K562 (cell line): Measurements from ENCODE around the gene FAM78B. TPM values are rescaled to one million over a fixed set of nuclear protein-coding genes. Genes with fewer than 3 reads are reported as not detected.

Source experiments
- ATAC-seq: fragments of 200-7000 bp; cut with Tn5 transposase; 3 replicates; pipeline ENCODE4 v1.9.1; 2020; ENCODE audit warnings: moderate library complexity
- BruUV-seq: library from RNA; stranded (reverse); fragments of 400-500 nt; replicated peaks from 2 replicates; lab custom pipeline; 2021; lab: Mats Ljungman, UMichigan
- CTCF ChIA-PET: fragments of 300-600 bp; formaldehyde crosslinking; extraction: SDS; loops from one replicate; lab custom pipeline; 2021; ENCODE audit warnings: low intra/inter-chr PET ratio; lab: Yijun Ruan, JAX
- POLR2A ChIA-PET: fragments of 300-600, 350-650 bp; sonication (Branson Sonifier 250); formaldehyde crosslinking; extraction: SDS; loops from one replicate; lab custom pipeline; 2021; ENCODE audit warnings: antibody characterized with exemption, inconsistent platforms; lab: Yijun Ruan, JAX
- DNase-seq, 4 experiments: peaks; one replicate each; pipeline versions ENCODE4 v3.0.0 to v3.0.0-alpha.2; 2011 to 2018; ENCODE audit warnings: low spot score in 3 of 4, mixed read lengths in 3 of 4; ENCODE audit errors: extremely low read depth in 1 of 4
- FAIRE-seq: peaks from 2 replicates; lab custom pipeline; 2011; peaks lifted over from hg19 to GRCh38; lab: Jason Lieb, UNC
- H2AFZ ChIP-seq: 2 replicates; pipeline ENCODE4 v1.6.0; 2011; ENCODE audit warnings: low read depth, low read length, control low read depth, inconsistent platforms
- H3K27ac ChIP-seq: fragments of 200-600 bp; 3 replicates; pipeline ENCODE4 v1.8.0; 2011; ENCODE audit warnings: low read depth, mild to moderate bottlenecking, control low read depth, inconsistent platforms, low read length, moderate library complexity, mixed read lengths; ENCODE audit errors: extremely low read depth
- H3K27me3 ChIP-seq, 2 experiments: fragments of 300-600 bp in 1 of 2; 2 replicates in 1 of 2; 3 replicates in 1 of 2; pipeline versions ENCODE4 v1.6.0 to v1.8.0; 2011; ENCODE audit warnings: inconsistent platforms in 2 of 2, low read length in 2 of 2, mild to moderate bottlenecking in 1 of 2, mixed read lengths in 1 of 2, moderate library complexity in 1 of 2; ENCODE audit not compliant: control insufficient read depth in 2 of 2, insufficient read depth in 2 of 2
- H3K36me3 ChIP-seq: fragments of 300-600 bp; 3 replicates; pipeline ENCODE4 v1.8.0; 2011; ENCODE audit warnings: mild to moderate bottlenecking, low read length, inconsistent platforms; ENCODE audit not compliant: control insufficient read depth, insufficient read depth
- H3K4me1 ChIP-seq, 2 experiments: fragments of 200-600 bp in 1 of 2; replicated peaks in 1 of 2; 2 replicates in 1 of 2; 3 replicates in 1 of 2; pipeline versions ENCODE4 v1.5.1 to v1.8.0; 2011; ENCODE audit warnings: inconsistent platforms in 2 of 2, low read length in 2 of 2, mild to moderate bottlenecking in 1 of 2, mixed read lengths in 1 of 2, moderate library complexity in 1 of 2; ENCODE audit not compliant: control insufficient read depth in 2 of 2, insufficient read depth in 2 of 2
- H3K4me2 ChIP-seq: 2 replicates; pipeline ENCODE4 v1.6.1; 2011; ENCODE audit warnings: low read length, control low read depth, inconsistent platforms, mixed read lengths; ENCODE audit not compliant: insufficient read depth
- H3K4me3 ChIP-seq: fragments of 200-600 bp; sonication (generic), shearing (Covaris generic); 2 replicates; pipeline ENCODE4 v1.5.1; 2016; ENCODE audit warnings: control low read depth, inconsistent platforms
- H3K79me2 ChIP-seq: fragments of 200-600 bp; 3 replicates; pipeline ENCODE4 v1.8.0; 2011; ENCODE audit warnings: low read length, inconsistent platforms; ENCODE audit not compliant: control insufficient read depth, insufficient read depth
- H3K9ac ChIP-seq, 2 experiments: 2 replicates each; pipeline versions ENCODE4 v1.6.0 to v1.6.1; 2011; ENCODE audit warnings: low read depth in 2 of 2, low read length in 2 of 2, control low read depth in 1 of 2, inconsistent platforms in 1 of 2, mild to moderate bottlenecking in 1 of 2, mixed read lengths in 1 of 2; ENCODE audit not compliant: insufficient read depth in 1 of 2
- H3K9me1 ChIP-seq: one replicate; pipeline ENCODE4 v1.6.0; 2011; ENCODE audit warnings: inconsistent platforms, mild to moderate bottlenecking, low read length, moderate library complexity; ENCODE audit not compliant: control insufficient read depth, insufficient read depth
- H3K9me3 ChIP-seq: replicated peaks from 2 replicates; pipeline ENCODE4 v1.5.1; 2011; ENCODE audit warnings: low read depth, low read length, inconsistent platforms; ENCODE audit not compliant: control insufficient read depth, insufficient read depth
- H4K20me1 ChIP-seq: replicated peaks from 2 replicates; pipeline ENCODE4 v1.6.1; 2011; ENCODE audit warnings: low read length, inconsistent platforms, mixed read lengths; ENCODE audit not compliant: control insufficient read depth, insufficient read depth
- FOS ChIP-seq: IDR thresholded peaks from 3 replicates; pipeline ENCODE4 v1.6.1; 2011; ENCODE audit not compliant: insufficient read length; ENCODE audit errors: extremely low read depth
- GTF2E2 ChIP-seq: fragments of 200-800 bp; sonication (Bioruptor generic); IDR thresholded peaks from 2 replicates; pipeline ENCODE4 v1.6.1; 2016; ENCODE audit warnings: missing genetic modification characterization, missing compliant biosample characterization
- MYC ChIP-seq, 2 experiments: fragments of 250-450 bp in 1 of 2; sonication (Bioruptor Pico) in 1 of 2; IDR thresholded peaks; 2 replicates each; pipeline versions ENCODE4 v1.5.1 to v1.6.1; 2012 to 2021; ENCODE audit warnings: low read depth in 2 of 2, borderline replicate concordance in 1 of 2, improper control_type of control experiment in 1 of 2, low read length in 1 of 2, mild to moderate bottlenecking in 1 of 2, moderate library complexity in 1 of 2
- NUFIP1 ChIP-seq: fragments of 450-650 bp; IDR thresholded peaks from 2 replicates; pipeline ENCODE4 v1.6.1; 2018; ENCODE audit not compliant: partially characterized antibody
- RAD21 ChIP-seq, 2 experiments: fragments of 250-450 bp in 1 of 2; fragments of 450-650 bp in 1 of 2; sonication (Bioruptor Pico) in 1 of 2; formaldehyde crosslinking in 1 of 2; IDR thresholded peaks in 1 of 2; conservative IDR thresholded peaks in 1 of 2; 2 replicates each; pipeline versions ENCODE4 v1.4.0 to v1.8.0; 2020 to 2022; ENCODE audit warnings: mild to moderate bottlenecking in 2 of 2, moderate library complexity in 1 of 2
- SOX6 ChIP-seq: fragments of 450-650 bp; IDR thresholded peaks from 2 replicates; pipeline ENCODE4 v1.6.1; 2014; ENCODE audit warnings: mild to moderate bottlenecking
- TRIM24 ChIP-seq, 2 experiments: fragments of 450-650 bp; IDR thresholded peaks; 2 replicates each; pipeline ENCODE4 v1.6.1; 2016
- U2AF1 ChIP-seq: fragments of 200-400 bp; formaldehyde crosslinking; optimal IDR thresholded peaks from 2 replicates; pipeline ENCODE3; 2017; ENCODE audit warnings: mild to moderate bottlenecking, low read depth, low read length, moderate library complexity
- ZKSCAN3 ChIP-seq: fragments of 250-450 bp; sonication (Bioruptor Pico); IDR thresholded peaks from 2 replicates; pipeline ENCODE4 v1.4.0; 2020
- ZNF12 ChIP-seq: sonication (generic); formaldehyde crosslinking; IDR thresholded peaks from 2 replicates; pipeline ENCODE4 v1.4.0; 2020; ENCODE audit warnings: mild to moderate bottlenecking, missing genetic modification reagents
- ZNF24 ChIP-seq: fragments of 450-650 bp; IDR thresholded peaks from 2 replicates; pipeline ENCODE4 v1.6.1; 2016
- ZNF644 ChIP-seq: fragments of 200-800 bp; sonication (Bioruptor generic); IDR thresholded peaks from 2 replicates; pipeline ENCODE4 v1.6.1; 2016; ENCODE audit warnings: low read depth, missing genetic modification characterization, missing compliant biosample characterization
- WGBS: fragments of 100-300 bp; shearing (Covaris generic); methylation state at CpG from one replicate; pipeline ENCODE4 v1.1.6; 2016; ENCODE audit warnings: low coverage, mixed read lengths; ENCODE audit not compliant: insufficient coverage; ENCODE audit errors: missing lambda C conversion rate; 5-methylcytosine and 5-hydroxymethylcytosine counted together
- in situ Hi-C: fragments of 300-500 bp; cut with MboI; formaldehyde crosslinking; loops from 4 replicates; pipeline ENCODE4 v1.15.0; 2018; ENCODE audit warnings: inconsistent platforms, mixed read lengths
- intact Hi-C: fragments of 100-400 bp; cut with micrococcal nuclease; formaldehyde crosslinking; loops from 2 replicates; pipeline ENCODE4 v1.14.2; 2022
- polyA plus RNA-seq, 8 experiments: library from polyadenylated mRNA; depleted of rRNA in 4 of 8; stranded (reverse) in 5 of 8; unstranded in 3 of 8; fragments of >200 nt; fragmentation: Nextera tagmentation in 2 of 8; fragmentation: Illumina TruSeq in 1 of 8; extraction: Ambion mirVana in 2 of 8; extraction: Trizol in 1 of 8; gene quantifications; 2 replicates each; pipeline versions ENCODE4 v1.2.1 to v1.2.3, GENCODE V29; 2011 to 2014; ENCODE audit warnings: inconsistent platforms in 1 of 8, missing spikeins in 1 of 8
- total RNA-seq, 7 experiments: library from RNA; depleted of rRNA in 6 of 7; stranded (reverse); fragments of >200 nt in 6 of 7; fragmentation: Illumina TruSeq in 2 of 7; extraction: Trizol in 2 of 7; gene quantifications; 2 replicates each; pipeline versions ENCODE4 v1.2.1 to v1.2.3, GENCODE V29; 2011 to 2021; ENCODE audit warnings: low replicate concordance in 1 of 7
- TF ChIP-seq, protein P1 (sequence below): fragments of 250-450 bp; sonication (Bioruptor Pico); IDR thresholded peaks from 2 replicates; pipeline ENCODE4 v1.5.0; 2021; ENCODE audit warnings: mild to moderate bottlenecking, moderate library complexity

Gene FAM78B
- total and polyA plus RNA-seq, 9 of the 15 experiments (the other 6 are each of a cell fraction or from before 2014, with no cell fraction given) = 0.04 to 0.43 (median 0.29) TPM; not detected in 1

DNA sequence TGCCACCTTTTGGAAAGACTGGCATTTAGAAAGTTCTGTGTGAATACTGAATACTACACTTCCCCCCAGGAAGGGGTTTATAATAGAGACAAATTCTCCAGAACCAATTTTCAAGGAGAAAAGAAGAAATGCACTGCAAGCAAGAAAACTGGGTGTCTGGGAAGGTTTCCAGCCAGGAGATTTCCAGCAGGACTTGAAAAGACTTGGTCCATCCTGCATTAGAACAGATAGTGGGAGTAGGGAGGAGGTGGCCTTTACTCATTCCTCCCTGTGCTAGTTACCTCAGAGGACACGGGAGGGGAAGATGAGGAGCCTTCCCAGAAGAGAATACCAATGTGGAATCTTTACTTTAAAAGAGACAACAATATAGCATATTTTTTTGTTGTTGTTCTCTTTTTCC lies 52.4 kb downstream of the FAM78B start:
- Histone ChIP-seq H3K9me3 (no peaks in the 10 kb centered on the region), H4K20me1 (no peaks in the 10 kb centered on the region), H3K27me3 (peaks cover 7 to 9% of the 10 kb centered on the region in 2 experiments), H3K9me1 (no peaks in the 10 kb centered on the region), H3K9ac (no peak overlapping the region), H3K79me2 (no peaks in the 10 kb centered on the region), H3K36me3 (no peaks in the 10 kb centered on the region), H3K27ac (no peak overlapping the region), H3K4me3 (no peak overlapping the region), H2AFZ (no peak overlapping the region), H3K4me1 (no peaks in the 10 kb centered on the region), H3K4me2 (no peak overlapping the region)
- intact Hi-C loops (no loop called here), in situ Hi-C loops (no loop called here)
- ATAC-seq (no peak), DNase-seq (no peak), FAIRE-seq (no peak)
- no peak for TF ChIP-seq FOS
- TF ChIP-seq, protein P1, sequence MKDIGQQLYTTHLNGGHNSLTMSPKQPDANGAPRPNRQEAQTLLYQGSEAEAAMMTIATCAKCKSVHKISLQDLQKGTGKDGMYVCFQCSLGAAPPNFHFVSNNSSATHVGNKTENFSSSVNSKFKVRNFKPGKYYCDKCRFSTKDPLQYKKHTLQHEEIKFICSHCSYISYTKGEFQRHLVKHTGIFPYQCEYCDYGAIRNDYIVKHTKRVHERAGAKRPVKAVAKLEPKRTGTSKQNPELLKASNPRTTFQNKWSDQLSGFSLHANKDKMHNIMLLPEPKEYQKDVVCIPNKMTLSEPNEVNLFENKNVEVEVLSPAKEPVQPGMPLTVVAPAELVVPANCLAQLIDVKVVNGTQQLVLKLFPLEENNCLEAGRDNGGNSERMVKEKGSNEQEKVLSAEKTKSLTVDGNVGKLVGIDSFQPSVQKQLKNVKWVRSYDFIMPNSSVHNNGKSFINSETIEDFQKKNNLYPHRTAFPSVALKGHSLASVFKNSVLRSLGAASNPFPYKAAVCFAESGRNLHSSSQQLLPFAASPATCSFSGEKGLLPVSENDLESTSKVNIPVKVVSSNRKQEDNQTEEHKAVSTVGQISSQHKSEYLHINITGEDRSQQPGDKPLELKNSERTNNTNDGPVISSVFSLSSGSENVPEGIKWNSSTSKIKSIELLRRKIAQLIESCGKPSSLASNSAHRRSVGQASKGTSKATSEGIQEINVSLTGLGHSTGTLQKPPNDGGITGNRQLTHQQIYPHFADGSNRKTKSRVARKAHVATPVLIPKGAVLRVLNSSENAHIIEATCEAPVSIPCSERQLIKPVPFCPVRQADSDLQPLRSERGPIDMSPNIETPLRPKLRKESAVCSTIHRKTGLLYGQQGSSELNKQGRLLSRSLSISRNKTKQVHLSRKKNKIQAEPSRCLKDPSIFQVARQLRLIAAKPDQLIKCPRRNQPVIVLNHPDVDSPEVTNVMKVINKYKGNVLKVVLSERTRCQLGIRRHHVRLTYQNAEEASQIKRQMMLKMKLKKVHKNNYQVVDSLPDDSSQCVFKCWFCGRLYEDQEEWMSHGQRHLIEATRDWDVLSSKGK (CRISPR knock-in tag) = no peak
- no peak for TF ChIP-seq SOX6
- TF ChIP-seq TRIM24 (IDR thresholded peaks at IDR 0.05) = no peak
- TF ChIP-seq MYC (IDR thresholded peaks at IDR 0.05; ENCODE audit: low read depth, low read length) = no peak
- TF ChIP-seq MYC (CRISPR knock-in tag; IDR thresholded peaks at IDR 0.05; ENCODE audit: borderline replicate concordance, low read depth) = no peak
- no peak for TF ChIP-seq ZNF644 (tag)
- TF ChIP-seq U2AF1 = no peak
- TF ChIP-seq RAD21 (CRISPR knock-in tag; conservative IDR thresholded peaks at IDR 0.05 in 1 of 2, IDR thresholded peaks at IDR 0.05 in 1 of 2) = no peak
- TF ChIP-seq ZKSCAN3 (CRISPR knock-in tag) = no peak
- TF ChIP-seq ZNF24 = no peak
- TF ChIP-seq ZNF12 (CRISPR knock-in tag) = no peak
- TF ChIP-seq GTF2E2 (tag) = no peak
- TF ChIP-seq NUFIP1 = no peak
- CTCF ChIA-PET = no interaction called here
- BruUV-seq = no TSS peak
- WGBS = 0% methylated on average over 1 of the region's 1 CpG
- POLR2A ChIA-PET = no interaction called here
